ENCODE measurements around the gene HOXB9. TPM values are rescaled to one million over a fixed set of nuclear protein-coding genes. Genes with fewer than 3 reads are reported as not detected.

The HOXB9 gene
- total and polyA plus RNA-seq, 9 of the 15 experiments (the other 6 are each of a cell fraction or from before 2014, with no cell fraction given), result 3.1 to 196 (median 77.6) TPM

GRCh38 chr17:48625495-48626244, 488 bp downstream of the HOXB9 start (continued):
- TF ChIP-seq BRD9 (IDR thresholded peaks at IDR 0.05; ENCODE audit: low read depth, partially characterized antibody) (peak; percentile 20), OTX1 (CRISPR knock-in tag; IDR thresholded peaks at IDR 0.05) (peak; percentile 89), MBD2 (IDR thresholded peaks at IDR 0.05; ENCODE audit: borderline replicate concordance, low read depth) (no peak), FOXM1 (IDR thresholded peaks at IDR 0.05; ENCODE audit: low read depth) (no peak), FOXM1 (CRISPR knock-in tag; IDR thresholded peaks at IDR 0.05; ENCODE audit: low read depth) (no peak), HMG20B (CRISPR knock-in tag; IDR thresholded peaks at IDR 0.05) (no peak), ZNF511 (CRISPR knock-in tag; IDR thresholded peaks at IDR 0.05) (0 out of 2 replicates have a peak, but pooled peaks have one; percentile 10), MXD1 (CRISPR knock-in tag; IDR thresholded peaks at IDR 0.05; ENCODE audit: borderline replicate concordance, poor library complexity, severe bottlenecking) (no peak), ZNF121 (CRISPR knock-in tag; conservative IDR thresholded peaks at IDR 0.05) (no peak), TCF7 (IDR thresholded peaks at IDR 0.05; ENCODE audit: borderline replicate concordance) (0 out of 2 replicates have a peak, but pooled peaks have one; percentile 35), FOXP1 (CRISPR knock-in tag; IDR thresholded peaks at IDR 0.05) (no peak), PHF8 (IDR thresholded peaks at IDR 0.05; ENCODE audit: borderline replicate concordance, low read length) (peak; percentile 47; the same call in 1 of the 2 replicates), PRPF4 (IDR thresholded peaks at IDR 0.05; ENCODE audit: insufficient read depth, low read depth, low read length, poor library complexity, severe bottlenecking) (peak; percentile 75), E2F6 (IDR thresholded peaks at IDR 0.05; ENCODE audit: borderline replicate concordance in 1 of 2, extremely low read depth in 1 of 2, insufficient read depth in 1 of 2, insufficient read length in 1 of 2, low read depth in 1 of 2, low read length in 1 of 2, poor library complexity in 1 of 2, severe bottlenecking in 1 of 2) (peak; percentile 23 to 45), GTF2A2 (tag; IDR thresholded peaks at IDR 0.05) (no peak), MTA3 (IDR thresholded peaks at IDR 0.05; ENCODE audit: borderline replicate concordance) (no peak), ZBTB2 (IDR thresholded peaks at IDR 0.05) (no peak), AFF4 (CRISPR knock-in tag; IDR thresholded peaks at IDR 0.05) (no peak; the same call in none of the 2 replicates), ZNF140 (CRISPR knock-in tag; IDR thresholded peaks at IDR 0.05) (no peak)

Data from K562 (cell line).